GM19452 (cell line): ENCODE measurements around the gene PRR22.

Experiments used
- ATAC-seq: cut with Tn5 transposase; IDR thresholded peaks from one replicate; pipeline ENCODE4 v1.9.1; 2021; ENCODE audit not compliant: unreplicated experiment

PRR22 gene

GRCh38 chr19:5784581-5785147, at the start of gene PRR22:
Gene PRR22, minus strand, starts transcription at chr19:5784746. Its CDS starts 86 bp downstream, at chr19:5784660.
- no peak for ATAC-seq

GRCh38 chr19:5832527-5833216, 48.1 kb upstream of the PRR22 start:
- no peak for ATAC-seq

GRCh38 chr19:5832061-5832460, 47.5 kb upstream of the PRR22 start:
- no peak for ATAC-seq

GRCh38 chr19:5831159-5831558, 46.6 kb upstream of the PRR22 start:
- ATAC-seq = no peak

- ATAC-seq = no peak
Measured at GRCh38 chr19:5829567-5830310, 45.2 kb upstream of the PRR22 start.

- no peak for ATAC-seq
Measured at GRCh38 chr19:5828661-5829566, 44.4 kb upstream of the PRR22 start.

GRCh38 chr19:5827891-5828660, 43.5 kb upstream of the PRR22 start:
- ATAC-seq = peak; percentile 60

GRCh38 chr19:5827342-5827890, 42.9 kb upstream of the PRR22 start:
- ATAC-seq = no peak

- ATAC-seq = no peak
Measured at GRCh38 chr19:5826531-5827341, 42.2 kb upstream of the PRR22 start.

GRCh38 chr19:5825178-5825577, 40.6 kb upstream of the PRR22 start:
- ATAC-seq = no peak

GRCh38 chr19:5824751-5825150, 40.2 kb upstream of the PRR22 start:
- no peak for ATAC-seq

- no peak for ATAC-seq
Measured at GRCh38 chr19:5823579-5824281, 39.2 kb upstream of the PRR22 start.

GRCh38 chr19:5822181-5822844, 37.8 kb upstream of the PRR22 start:
- ATAC-seq = no peak

GRCh38 chr19:5821521-5822180, 37.1 kb upstream of the PRR22 start:
- ATAC-seq = no peak

- no peak for ATAC-seq
Measured at GRCh38 chr19:5820785-5821184, 36.2 kb upstream of the PRR22 start.

- no peak for ATAC-seq
Measured at GRCh38 chr19:5818594-5818993, 34.0 kb upstream of the PRR22 start.

- ATAC-seq = no peak
Measured at GRCh38 chr19:5817218-5817617, 32.7 kb upstream of the PRR22 start.

- no peak for ATAC-seq
Measured at GRCh38 chr19:5814852-5815246, 30.3 kb upstream of the PRR22 start.
